ENCODE measurements around the gene SLC49A3. TPM values are rescaled to one million over a fixed set of nuclear protein-coding genes. Genes with fewer than 3 reads are reported as not detected.
"Not testable (repeated sequence)": the region's sequence is repeated elsewhere in the genome, so short reads cannot be mapped to it uniquely, and the experiment has no call there.

Gene SLC49A3
- polyA plus RNA-seq, 4 donors: 2.6 to 7.1 (median 3.6) TPM

- not testable (repeated sequence) for DNase-seq (ENCODE audit: low read depth in 4 of 4, low spot score in 3 of 4)
These were observed 53.7 kb downstream of the SLC49A3 start for GRCh38 chr4:635066-635835.

- DNase-seq (ENCODE audit: low read depth in 4 of 4, low spot score in 3 of 4): no peak
These were observed 54.4 kb downstream of the SLC49A3 start for GRCh38 chr4:634599-634985.

GRCh38 chr4:633976-634598 is 54.9 kb downstream of the SLC49A3 start:
- no peak for DNase-seq (ENCODE audit: low read depth in 4 of 4, low spot score in 3 of 4)

- no peak for DNase-seq (ENCODE audit: low read depth in 4 of 4, low spot score in 3 of 4)
These were observed 55.5 kb downstream of the SLC49A3 start for GRCh38 chr4:633406-633805.

- no peak for DNase-seq (ENCODE audit: low read depth in 4 of 4, low spot score in 3 of 4)
These were observed 56.0 kb downstream of the SLC49A3 start for GRCh38 chr4:632926-633325.

- DNase-seq (ENCODE audit: low read depth in 4 of 4, low spot score in 3 of 4): no peak
These were observed 56.7 kb downstream of the SLC49A3 start for GRCh38 chr4:632196-632790.

Other genes starting within 250 kb of the SLC49A3 start
- 10 to 100 TPM; 39.3 to 44.1 (median 42.6) TPM for gene ZNF721, start 190.0 kb downstream of the SLC49A3 start, polyA plus RNA-seq (ENCODE audit: insufficient read length in 4 of 4)
- gene PIGG, start 189.9 kb downstream of the SLC49A3 start, polyA plus RNA-seq (ENCODE audit: insufficient read length in 4 of 4): 10 to 100 TPM; 44.4 to 85.2 (median 58.9) TPM
- under 1 TPM in 2 of 4 donors, not detected in 2; 0.06 to 0.09 TPM for gene TMEM271, start 112.9 kb downstream of the SLC49A3 start, polyA plus RNA-seq (ENCODE audit: insufficient read length in 4 of 4)
- gene PDE6B, start 63.6 kb downstream of the SLC49A3 start, polyA plus RNA-seq (ENCODE audit: insufficient read length in 4 of 4): 10 to 100 TPM; 10.7 to 48.6 (median 34.6) TPM
- 100 to 1,000 TPM; 171 to 315 (median 274) TPM for gene ATP5ME, start 14.9 kb downstream of the SLC49A3 start, polyA plus RNA-seq (ENCODE audit: insufficient read length in 4 of 4)
- 10 to 100 TPM; 12.0 to 23.1 (median 16.7) TPM for gene MYL5, start 14.6 kb downstream of the SLC49A3 start, polyA plus RNA-seq (ENCODE audit: insufficient read length in 4 of 4)
- gene PCGF3, start 16.7 kb upstream of the SLC49A3 start, polyA plus RNA-seq (ENCODE audit: insufficient read length in 4 of 4): 10 to 100 TPM; 67.3 to 93.3 (median 74.2) TPM
- gene CPLX1, start 137.0 kb upstream of the SLC49A3 start, polyA plus RNA-seq (ENCODE audit: insufficient read length in 4 of 4): 1 to 10 TPM in 3 of 4 donors, under 1 TPM in 1; 0.86 to 3.2 (median 1.7) TPM
- gene GAK, start 243.2 kb upstream of the SLC49A3 start, polyA plus RNA-seq (ENCODE audit: insufficient read length in 4 of 4): 10 to 100 TPM; 51.8 to 82.9 (median 61.0) TPM
- gene TMEM175, start 243.3 kb upstream of the SLC49A3 start, polyA plus RNA-seq (ENCODE audit: insufficient read length in 4 of 4): 10 to 100 TPM; 20.2 to 25.6 (median 25.5) TPM

All from left renal pelvis (tissue), 4 donors.